Measurements from ENCODE around the gene CRB1. TPM values are rescaled to one million over a fixed set of nuclear protein-coding genes. Genes with fewer than 3 reads are reported as not detected.

Gene CRB1
- total RNA-seq, 1 donor from 2014 or later = not detected

- Mint-ChIP-seq H3K27ac (no peak overlapping the region), H3K4me3 (no peak overlapping the region), H3K4me1 (peaks cover 7% of the 10 kb centered on the region), H3K9me3 (no peaks in the 10 kb centered on the region), H3K36me3 (ENCODE audit: low read depth) (no peaks in the 10 kb centered on the region), H3K27me3 (peaks cover 5% of the 10 kb centered on the region)
- intact Hi-C loops (cut with micrococcal nuclease) = no loop called here
- no peak for DNase-seq
These were observed 74.1 kb downstream of the CRB1 start for GRCh38 chr1:197342044-197342565.

- H3K9me3 Mint-ChIP-seq = no peaks in the 10 kb centered on the region
- peaks cover 7% of the 10 kb centered on the region for H3K4me1 Mint-ChIP-seq
- no peaks in the 10 kb centered on the region for H3K36me3 Mint-ChIP-seq (ENCODE audit: low read depth)
- DNase-seq = no peak
- H3K4me3 Mint-ChIP-seq = no peak overlapping the region
- intact Hi-C loops (cut with micrococcal nuclease) = no loop called here
- H3K27ac Mint-ChIP-seq = no peak overlapping the region
- H3K27me3 Mint-ChIP-seq = peaks cover 5% of the 10 kb centered on the region
These were observed 74.6 kb downstream of the CRB1 start for GRCh38 chr1:197342669-197343068.

- Mint-ChIP-seq H3K36me3 (ENCODE audit: low read depth) (no peaks in the 10 kb centered on the region), H3K4me1 (peaks cover 7% of the 10 kb centered on the region), H3K4me3 (no peak overlapping the region), H3K27ac (no peak overlapping the region), H3K9me3 (no peaks in the 10 kb centered on the region), H3K27me3 (peaks cover 5% of the 10 kb centered on the region)
- intact Hi-C loops (cut with micrococcal nuclease) = no loop called here
- DNase-seq = no peak
These were observed 75.7 kb downstream of the CRB1 start for GRCh38 chr1:197343663-197344273.

- Mint-ChIP-seq H3K4me1 (no peaks in the 10 kb centered on the region), H3K27me3 (no peaks in the 10 kb centered on the region), H3K36me3 (ENCODE audit: low read depth) (no peaks in the 10 kb centered on the region), H3K4me3 (no peak overlapping the region), H3K27ac (no peak overlapping the region), H3K9me3 (no peaks in the 10 kb centered on the region)
- DNase-seq = no peak
- intact Hi-C loops (cut with micrococcal nuclease) = no loop called here
These were observed 83.9 kb downstream of the CRB1 start for GRCh38 chr1:197351821-197352440.

- Mint-ChIP-seq H3K27me3 (no peaks in the 10 kb centered on the region), H3K4me3 (no peak overlapping the region), H3K36me3 (ENCODE audit: low read depth) (no peaks in the 10 kb centered on the region), H3K27ac (no peak overlapping the region), H3K9me3 (no peaks in the 10 kb centered on the region), H3K4me1 (no peaks in the 10 kb centered on the region)
- intact Hi-C loops (cut with micrococcal nuclease) = no loop called here
- DNase-seq = no peak
These were observed 87.4 kb downstream of the CRB1 start for GRCh38 chr1:197355248-197355995.

GRCh38 chr1:197356723-197357533 lies 88.9 kb downstream of the CRB1 start:
- Mint-ChIP-seq H3K27ac (no peak overlapping the region), H3K9me3 (no peaks in the 10 kb centered on the region), H3K4me3 (no peak overlapping the region), H3K36me3 (ENCODE audit: low read depth) (no peaks in the 10 kb centered on the region), H3K4me1 (no peaks in the 10 kb centered on the region), H3K27me3 (no peaks in the 10 kb centered on the region)
- intact Hi-C loops (cut with micrococcal nuclease) = loop anchor here (1.0 kb wide), 2 partner anchors 177 to 634 kb away; no protein-coding TSS in a partner anchor
- DNase-seq = peak; percentile 74

GRCh38 chr1:197358959-197359358 lies 90.9 kb downstream of the CRB1 start:
- no peak for DNase-seq
- Mint-ChIP-seq H3K27me3 (no peaks in the 10 kb centered on the region), H3K4me3 (no peak overlapping the region), H3K4me1 (peaks cover 2% of the 10 kb centered on the region), H3K9me3 (no peaks in the 10 kb centered on the region), H3K27ac (no peak overlapping the region), H3K36me3 (ENCODE audit: low read depth) (no peaks in the 10 kb centered on the region)
- intact Hi-C loops (cut with micrococcal nuclease) = no loop called here

- peaks cover 2% of the 10 kb centered on the region for H3K4me1 Mint-ChIP-seq
- H3K36me3 Mint-ChIP-seq (ENCODE audit: low read depth) = no peaks in the 10 kb centered on the region
- H3K27ac Mint-ChIP-seq = no peak overlapping the region
- H3K27me3 Mint-ChIP-seq = no peaks in the 10 kb centered on the region
- no peaks in the 10 kb centered on the region for H3K9me3 Mint-ChIP-seq
- no peak for DNase-seq
- intact Hi-C loops (cut with micrococcal nuclease) = no loop called here
- no peak overlapping the region for H3K4me3 Mint-ChIP-seq
These were observed 92.0 kb downstream of the CRB1 start for GRCh38 chr1:197360068-197360467.

GRCh38 chr1:197362871-197363270 lies 94.8 kb downstream of the CRB1 start:
- Mint-ChIP-seq H3K4me3 (no peak overlapping the region), H3K9me3 (no peaks in the 10 kb centered on the region), H3K27me3 (no peaks in the 10 kb centered on the region), H3K27ac (no peak overlapping the region), H3K36me3 (ENCODE audit: low read depth) (no peaks in the 10 kb centered on the region), H3K4me1 (peaks cover 2% of the 10 kb centered on the region)
- no peak for DNase-seq
- intact Hi-C loops (cut with micrococcal nuclease) = no loop called here

- Mint-ChIP-seq H3K27me3 (no peaks in the 10 kb centered on the region), H3K4me3 (no peak overlapping the region), H3K36me3 (ENCODE audit: low read depth) (no peaks in the 10 kb centered on the region), H3K9me3 (no peaks in the 10 kb centered on the region), H3K4me1 (peaks cover 2% of the 10 kb centered on the region), H3K27ac (no peak overlapping the region)
- DNase-seq = no peak
- intact Hi-C loops (cut with micrococcal nuclease) = no loop called here
These were observed 95.8 kb downstream of the CRB1 start for GRCh38 chr1:197363855-197364254.

GRCh38 chr1:197366996-197367395 lies 98.9 kb downstream of the CRB1 start:
- Mint-ChIP-seq H3K27me3 (peaks cover 1% of the 10 kb centered on the region), H3K4me3 (no peak overlapping the region), H3K9me3 (no peaks in the 10 kb centered on the region), H3K36me3 (ENCODE audit: low read depth) (no peaks in the 10 kb centered on the region), H3K4me1 (peaks cover 2% of the 10 kb centered on the region), H3K27ac (no peak overlapping the region)
- intact Hi-C loops (cut with micrococcal nuclease) = no loop called here
- DNase-seq = no peak

GRCh38 chr1:197367627-197368026 lies 99.6 kb downstream of the CRB1 start:
- Mint-ChIP-seq H3K27ac (no peak overlapping the region), H3K9me3 (no peaks in the 10 kb centered on the region), H3K36me3 (ENCODE audit: low read depth) (no peaks in the 10 kb centered on the region), H3K27me3 (peaks cover 1% of the 10 kb centered on the region), H3K4me1 (peaks cover 2% of the 10 kb centered on the region), H3K4me3 (no peak overlapping the region)
- intact Hi-C loops (cut with micrococcal nuclease) = no loop called here
- DNase-seq = no peak

GRCh38 chr1:197374428-197374827 lies 106.4 kb downstream of the CRB1 start:
- intact Hi-C loops (cut with micrococcal nuclease) = no loop called here
- H3K27ac Mint-ChIP-seq = no peak overlapping the region
- DNase-seq = no peak
- peaks cover 9% of the 10 kb centered on the region for H3K9me3 Mint-ChIP-seq
- peaks cover 2% of the 10 kb centered on the region for H3K4me1 Mint-ChIP-seq
- no peaks in the 10 kb centered on the region for H3K36me3 Mint-ChIP-seq (ENCODE audit: low read depth)
- H3K27me3 Mint-ChIP-seq = peaks cover 1% of the 10 kb centered on the region
- H3K4me3 Mint-ChIP-seq = no peak overlapping the region
